ENCODE measurements around the gene RASAL2. TPM values are rescaled to one million over a fixed set of nuclear protein-coding genes. Genes with fewer than 3 reads are reported as not detected.

Gene RASAL2
- total RNA-seq, 1 experiment from 2014 or later: 8.2 TPM

DNA sequence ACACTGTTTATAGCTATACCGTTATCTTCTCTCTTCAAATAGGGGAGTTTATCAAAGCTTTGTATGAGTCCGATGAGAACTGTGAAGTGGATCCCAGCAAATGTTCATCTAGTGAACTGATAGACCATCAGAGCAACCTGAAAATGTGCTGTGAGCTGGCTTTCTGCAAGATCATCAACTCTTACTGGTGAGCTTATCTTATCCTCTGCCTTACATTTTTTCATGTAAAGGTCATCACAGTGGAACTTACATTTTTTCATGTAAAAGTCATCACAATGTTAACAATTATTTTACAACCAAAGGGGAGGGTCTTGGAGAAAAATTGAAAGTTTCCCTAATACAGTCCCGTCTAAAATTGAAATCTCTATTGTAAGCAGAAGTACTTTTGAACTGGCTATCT, 357.6 kb downstream of the RASAL2 start:
- peak; percentile 1 for DNase-seq (ENCODE audit: low read depth)

GRCh38 chr1:178452013-178452412, 358.1 kb downstream of the RASAL2 start:
- DNase-seq (ENCODE audit: low read depth): no peak

GRCh38 chr1:178456472-178456871, 362.6 kb downstream of the RASAL2 start:
- no peak for DNase-seq (ENCODE audit: low read depth)

GRCh38 chr1:178457651-178458050, 363.7 kb downstream of the RASAL2 start:
- DNase-seq (ENCODE audit: low read depth): no peak

DNA sequence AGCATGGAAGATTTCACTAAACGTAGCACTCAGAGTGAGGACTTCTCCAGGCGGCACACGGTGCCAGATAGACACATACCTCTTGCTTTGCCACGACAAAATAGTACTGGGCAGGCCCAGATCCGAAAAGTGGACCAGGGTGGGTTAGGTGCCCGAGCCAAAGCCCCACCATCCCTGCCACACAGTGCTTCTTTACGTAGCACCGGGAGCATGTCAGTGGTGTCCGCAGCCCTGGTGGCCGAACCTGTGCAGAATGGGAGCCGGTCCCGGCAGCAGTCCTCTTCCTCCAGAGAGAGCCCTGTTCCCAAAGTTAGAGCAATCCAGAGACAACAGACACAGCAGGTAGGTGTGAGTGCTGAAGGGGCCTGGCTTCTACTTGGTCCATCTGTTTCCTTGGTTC, 364.3 kb downstream of the RASAL2 start:
- DNase-seq (ENCODE audit: low read depth): no peak

- no peak for DNase-seq (ENCODE audit: low read depth)
Observed at GRCh38 chr1:178461104-178461503, 367.2 kb downstream of the RASAL2 start.

DNA sequence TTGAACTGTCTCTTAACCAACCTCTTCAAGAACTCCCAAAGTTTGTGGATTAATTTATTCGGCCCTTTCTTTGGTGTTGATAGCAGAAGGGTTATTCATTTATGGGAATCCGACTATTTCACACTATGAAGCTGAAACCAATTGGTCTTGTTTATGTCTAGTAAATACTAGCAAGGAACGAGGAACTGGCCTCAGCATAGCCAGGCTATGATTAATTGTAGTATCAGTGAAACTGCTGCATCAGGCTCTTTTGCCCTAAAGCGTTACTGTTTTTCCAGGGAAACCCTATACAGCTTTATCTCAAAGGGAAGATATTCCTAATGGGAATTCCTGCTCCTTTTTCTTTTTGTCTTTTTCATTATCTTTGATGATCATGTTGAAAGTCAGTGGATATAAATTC, 367.8 kb downstream of the RASAL2 start:
- no peak for DNase-seq (ENCODE audit: low read depth)

DNA sequence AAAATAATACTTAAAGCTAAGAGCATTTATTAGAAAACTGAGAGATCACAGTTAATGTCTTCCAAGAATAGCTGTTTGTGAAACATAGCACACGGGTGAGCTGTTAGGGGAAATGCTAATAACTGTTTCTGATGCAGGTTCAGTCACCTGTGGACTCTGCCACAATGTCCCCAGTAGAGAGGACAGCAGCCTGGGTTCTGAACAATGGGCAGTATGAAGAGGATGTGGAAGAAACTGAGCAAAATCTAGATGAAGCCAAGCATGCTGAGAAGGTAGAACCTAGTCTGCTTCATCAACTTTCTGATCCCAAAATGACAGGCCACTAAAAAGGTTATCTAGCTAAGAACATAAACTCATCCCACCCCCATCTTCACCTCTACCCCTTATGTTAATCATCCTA, 370.2 kb downstream of the RASAL2 start:
- no peak for DNase-seq (ENCODE audit: low read depth)

DNA sequence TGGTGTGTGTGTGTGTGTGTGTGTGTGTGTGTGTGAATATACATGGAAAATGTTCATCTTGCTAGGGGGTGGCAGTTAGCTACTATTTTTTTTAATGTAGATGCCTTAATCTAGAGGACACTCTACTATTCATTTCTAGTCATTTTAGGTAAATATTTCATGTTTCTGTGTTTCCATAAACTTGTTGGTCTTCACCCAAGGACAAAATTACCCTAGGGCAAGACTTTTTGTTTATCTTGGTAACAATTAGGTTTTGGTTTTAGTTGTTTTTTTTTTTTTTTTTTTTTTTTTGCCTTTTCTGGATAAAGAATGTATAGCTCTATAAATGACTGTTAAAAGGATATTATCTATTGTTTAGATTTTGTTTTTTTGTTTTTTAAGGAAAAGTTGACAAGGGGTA, 370.7 kb downstream of the RASAL2 start:
- no peak for DNase-seq (ENCODE audit: low read depth)

- peak; percentile 36 for DNase-seq (ENCODE audit: low read depth)
Observed at GRCh38 chr1:178465011-178465410, 371.1 kb downstream of the RASAL2 start.

GRCh38 chr1:178467837-178468236, 373.9 kb downstream of the RASAL2 start:
- DNase-seq (ENCODE audit: low read depth): no peak

DNA sequence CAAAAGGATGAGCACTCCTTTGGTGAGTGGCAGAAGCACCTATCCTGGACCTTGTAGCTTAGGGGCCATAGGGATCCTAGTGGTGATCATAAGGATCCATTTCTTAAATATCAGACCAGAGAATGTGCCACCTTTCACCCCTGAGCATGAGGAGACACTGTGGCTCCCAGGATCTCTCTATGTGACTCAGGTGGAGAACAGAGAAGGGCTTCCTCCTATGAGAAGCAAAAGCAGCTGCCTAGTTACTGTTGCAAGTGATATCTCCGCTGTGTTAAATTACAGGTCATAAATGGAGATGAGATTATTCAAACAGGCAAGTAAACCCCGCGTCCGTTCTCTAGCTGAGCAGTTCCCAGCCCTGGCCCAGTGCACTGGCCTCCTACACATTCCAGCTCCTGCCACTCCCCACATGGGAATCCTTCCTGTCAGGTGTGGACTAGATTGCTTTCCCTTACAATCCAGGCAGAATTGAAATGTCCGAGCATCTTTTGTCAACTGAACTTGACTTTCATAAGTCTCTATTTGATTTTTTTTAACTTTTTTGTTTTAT, 376.6 kb downstream of the RASAL2 start:
- DNase-seq (ENCODE audit: low read depth): no peak

GRCh38 chr1:178472531-178472930, 378.6 kb downstream of the RASAL2 start:
- no peak for DNase-seq (ENCODE audit: low read depth)

GRCh38 chr1:178477373-178477772, 383.5 kb downstream of the RASAL2 start:
- DNase-seq (ENCODE audit: low read depth): no peak

GRCh38 chr1:178477841-178478240, 383.9 kb downstream of the RASAL2 start:
- DNase-seq (ENCODE audit: low read depth): no peak

DNA sequence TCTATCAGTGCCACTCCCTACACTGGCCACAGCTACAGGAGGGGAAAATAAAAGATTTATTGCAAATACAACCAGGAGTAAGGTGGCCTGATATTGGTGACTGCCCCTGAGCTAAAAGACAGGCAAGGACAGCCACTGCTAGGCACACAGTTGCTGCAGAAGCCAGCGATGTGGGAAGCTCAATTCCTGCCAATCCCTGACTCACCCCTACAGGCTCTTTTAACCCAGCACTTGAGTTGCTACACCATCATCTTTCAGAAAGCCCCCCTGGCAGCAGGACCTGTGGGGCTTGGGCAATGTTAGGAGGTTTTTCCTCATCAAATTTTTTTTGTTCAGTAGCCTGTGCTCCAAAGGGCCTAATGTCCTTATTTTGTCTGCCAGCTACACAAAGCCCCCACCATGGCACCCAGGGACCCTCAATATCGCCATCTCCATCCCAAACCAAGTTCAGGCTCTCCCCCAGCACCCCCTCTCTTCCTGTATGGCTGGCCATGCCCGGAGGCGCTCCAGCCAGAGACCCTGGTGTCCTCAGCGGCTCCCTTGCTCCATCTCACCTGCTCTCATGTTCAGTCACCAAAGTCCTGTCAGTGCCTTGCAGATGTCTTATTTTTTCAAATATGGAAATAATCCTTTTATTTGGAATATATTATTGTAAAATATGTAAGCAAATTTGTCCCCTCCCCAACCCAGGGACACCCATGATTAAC, 389.5 kb downstream of the RASAL2 start:
- no peak for DNase-seq (ENCODE audit: low read depth)

GRCh38 chr1:178484698-178485225, 390.9 kb downstream of the RASAL2 start:
- no peak for DNase-seq (ENCODE audit: low read depth)

- DNase-seq (ENCODE audit: low read depth): no peak
Observed at GRCh38 chr1:178485541-178485981, 391.7 kb downstream of the RASAL2 start.

DNA sequence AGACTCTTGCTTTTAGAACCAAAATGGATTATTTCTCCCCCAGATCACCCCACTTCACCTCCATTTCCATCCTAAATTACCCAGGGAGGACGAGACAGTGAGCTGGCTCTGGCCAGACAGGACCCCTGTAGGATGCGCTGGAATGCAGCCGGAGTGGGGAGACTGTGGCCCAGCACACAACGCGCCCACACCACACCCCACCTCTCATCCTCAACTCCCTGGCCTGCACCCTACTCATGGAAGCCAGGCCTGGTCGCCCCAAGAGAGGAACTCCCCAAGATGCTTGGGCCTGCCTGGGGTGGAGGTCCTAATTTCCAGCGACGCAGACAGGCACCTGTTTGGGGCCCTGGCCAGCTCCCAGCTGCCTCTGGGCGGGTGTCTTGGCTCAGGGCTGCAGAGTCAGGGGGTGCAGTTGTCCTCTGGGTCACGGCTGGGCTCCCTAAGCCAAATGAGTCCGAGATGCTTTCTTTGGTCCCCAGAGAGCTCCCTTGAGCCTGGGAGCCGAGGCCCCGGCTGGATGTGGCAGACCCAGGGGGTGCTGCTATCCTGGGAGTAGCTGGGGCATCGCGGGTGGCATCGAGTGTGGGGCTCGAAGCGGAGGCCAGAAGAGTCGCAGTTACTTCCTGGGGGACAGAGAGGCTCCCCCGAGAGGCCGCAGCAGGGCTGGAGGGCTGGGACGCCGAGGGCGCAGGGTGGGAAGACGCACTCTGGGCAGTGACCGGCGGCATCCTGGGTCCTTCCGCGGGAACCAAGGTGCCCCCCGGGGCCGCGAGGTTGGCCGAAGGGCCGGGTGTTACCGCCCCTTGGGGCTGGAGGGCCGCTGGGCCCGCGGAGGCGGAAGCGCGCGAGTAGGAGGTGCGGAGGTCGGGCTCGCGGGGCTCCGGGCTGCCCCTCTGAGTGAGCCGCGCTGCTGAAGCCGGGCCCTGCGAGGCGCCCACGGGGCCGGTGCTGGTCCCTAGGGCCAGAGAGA, 392.5 kb downstream of the RASAL2 start:
- DNase-seq (ENCODE audit: low read depth): no peak

DNA sequence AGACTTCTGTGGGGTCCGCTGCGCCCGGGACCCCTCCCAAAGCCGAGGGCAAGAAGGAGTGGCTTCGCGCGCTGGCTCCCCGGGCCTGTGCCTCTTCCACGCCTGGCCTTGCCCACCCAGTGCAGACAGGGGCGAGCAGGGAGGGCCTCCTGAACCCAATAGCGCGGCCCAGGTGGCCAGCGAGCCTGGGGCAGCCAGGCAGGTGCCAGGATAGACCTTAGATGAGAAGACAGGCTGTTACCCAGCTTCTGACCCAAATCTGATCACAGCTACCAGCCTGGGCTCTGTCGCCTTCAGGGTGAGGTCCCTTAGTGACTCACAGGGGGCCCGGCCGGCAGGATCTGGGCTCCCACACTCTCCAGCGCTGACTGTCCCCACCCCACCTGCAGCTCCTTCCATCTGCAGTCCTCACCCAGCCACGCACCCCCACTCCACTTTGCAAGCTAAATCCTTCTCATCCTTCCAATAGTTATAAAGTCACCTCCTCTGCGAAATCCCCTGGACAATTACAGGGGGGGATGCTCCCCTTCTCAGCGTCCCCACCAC, 393.2 kb downstream of the RASAL2 start:
- DNase-seq (ENCODE audit: low read depth): no peak

DNA sequence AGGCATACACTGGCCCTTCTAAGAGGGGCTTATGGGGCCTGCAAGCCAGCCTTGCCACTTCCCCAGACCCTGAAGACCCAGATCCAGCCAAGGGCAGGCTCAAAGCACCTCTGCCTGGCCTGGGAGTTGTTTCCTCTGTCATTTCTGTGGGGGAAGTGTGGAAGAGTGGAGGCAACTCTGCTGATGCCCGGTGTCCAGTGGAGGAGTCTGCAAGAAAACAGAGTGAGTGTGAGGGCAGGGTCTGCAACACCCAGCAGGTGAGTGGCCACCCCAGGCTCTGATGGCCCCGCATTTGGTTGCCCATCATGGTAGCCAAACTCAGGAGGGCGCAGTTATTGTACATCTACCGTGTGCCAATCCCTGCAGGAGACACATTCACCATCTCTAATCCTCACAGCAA, 394.5 kb downstream of the RASAL2 start:
- no peak for DNase-seq (ENCODE audit: low read depth)

- no peak for DNase-seq (ENCODE audit: low read depth)
Observed at GRCh38 chr1:178489399-178489798, 395.5 kb downstream of the RASAL2 start.

Measured in RPMI7951 (cell line).